Astrocyte (in vitro differentiated cells and primary cell): ENCODE results near the gene TIMMDC1. TPM values are rescaled to one million over a fixed set of nuclear protein-coding genes. Genes with fewer than 3 reads are reported as not detected.

Source experiments
- DNase-seq: peaks from one replicate; pipeline ENCODE4 v3.0.0-alpha.2; 2010; ENCODE audit warnings: low read depth
- FAIRE-seq: peaks from 2 replicates; lab custom pipeline; 2011; peaks lifted over from hg19 to GRCh38; lab: Jason Lieb, UNC
- H2AFZ ChIP-seq: 2 replicates; pipeline ENCODE4 v1.6.0; 2012; ENCODE audit warnings: low read depth, low read length, inconsistent platforms
- H3K27ac ChIP-seq: 2 replicates; pipeline ENCODE4 v1.5.1; 2011; ENCODE audit warnings: low read depth, low read length, inconsistent platforms
- H3K27me3 ChIP-seq: 2 replicates; pipeline ENCODE4 v1.6.0; 2011; ENCODE audit warnings: low read length, inconsistent platforms; ENCODE audit not compliant: insufficient read depth
- H3K36me3 ChIP-seq: 2 replicates; pipeline ENCODE4 v1.5.1; 2011; ENCODE audit warnings: low read length, inconsistent platforms; ENCODE audit not compliant: insufficient read depth
- H3K4me1 ChIP-seq: 2 replicates; pipeline ENCODE4 v1.5.1; 2011; ENCODE audit warnings: low read length, inconsistent platforms; ENCODE audit not compliant: insufficient read depth
- H3K4me2 ChIP-seq: 2 replicates; pipeline ENCODE4 v1.6.0; 2012; ENCODE audit warnings: low read length, inconsistent platforms
- H3K4me3 ChIP-seq: 2 replicates; pipeline ENCODE4 v1.5.1; 2011; ENCODE audit warnings: low read depth, mild to moderate bottlenecking, low read length, inconsistent platforms; ENCODE audit not compliant: insufficient read depth
- H3K79me2 ChIP-seq: 2 replicates; pipeline ENCODE4 v1.6.0; 2012; ENCODE audit warnings: mild to moderate bottlenecking, low read length, inconsistent platforms; ENCODE audit not compliant: insufficient read depth
- H3K9ac ChIP-seq: 2 replicates; pipeline ENCODE4 v1.6.0; 2012; ENCODE audit warnings: mild to moderate bottlenecking, low read length, inconsistent platforms
- H3K9me3 ChIP-seq: 2 replicates; pipeline ENCODE4 v1.5.1; 2012; ENCODE audit warnings: low read depth, mild to moderate bottlenecking, low read length, inconsistent platforms; ENCODE audit not compliant: insufficient read depth
- H4K20me1 ChIP-seq: 2 replicates; pipeline ENCODE4 v1.6.0; 2012; ENCODE audit warnings: low read length, inconsistent platforms; ENCODE audit not compliant: insufficient read depth
- H3K27ac Mint-ChIP-seq: one replicate; pipeline ENCODE4 v1.8.0; 2021; ENCODE audit warnings: mild to moderate bottlenecking, mixed read lengths; ENCODE audit not compliant: unreplicated experiment
- H3K27me3 Mint-ChIP-seq: one replicate; pipeline ENCODE4 v1.8.0; 2021; ENCODE audit warnings: low read depth, mixed read lengths; ENCODE audit not compliant: unreplicated experiment
- H3K36me3 Mint-ChIP-seq: one replicate; pipeline ENCODE4 v1.8.0; 2021; ENCODE audit warnings: low read depth, mixed read lengths; ENCODE audit not compliant: unreplicated experiment
- H3K4me1 Mint-ChIP-seq: one replicate; pipeline ENCODE4 v1.8.0; 2021; ENCODE audit warnings: low read depth, mixed read lengths; ENCODE audit not compliant: unreplicated experiment
- H3K4me3 Mint-ChIP-seq: one replicate; pipeline ENCODE4 v1.8.0; 2021; ENCODE audit warnings: mild to moderate bottlenecking, moderate library complexity, mixed read lengths; ENCODE audit not compliant: unreplicated experiment
- H3K9me3 Mint-ChIP-seq: one replicate; pipeline ENCODE4 v1.8.0; 2021; ENCODE audit warnings: mild to moderate bottlenecking, mixed read lengths; ENCODE audit not compliant: unreplicated experiment
- CTCF ChIP-seq: IDR thresholded peaks from 2 replicates; pipeline ENCODE4 v1.5.1; 2011; ENCODE audit warnings: low read depth, mild to moderate bottlenecking, inconsistent platforms, low read length, moderate library complexity; ENCODE audit not compliant: insufficient read depth
- EZH2 ChIP-seq: IDR thresholded peaks from 2 replicates; pipeline ENCODE4 v1.6.1; 2012; ENCODE audit warnings: mild to moderate bottlenecking, low read length, inconsistent platforms; ENCODE audit not compliant: insufficient read depth
- total RNA-seq: library from RNA; stranded (reverse); gene quantifications from 2 replicates; pipeline ENCODE4 v1.2.1, GENCODE V29; 2021

The TIMMDC1 gene
- total RNA-seq, 1 donor from 2014 or later = 109 TPM

- no peak overlapping the region for H3K9ac ChIP-seq
Measured at GRCh38 chr3:119490153-119490552, 8.2 kb upstream of the TIMMDC1 start.

GRCh38 chr3:119492128-119492527, 6.2 kb upstream of the TIMMDC1 start:
- H2AFZ ChIP-seq = no peak overlapping the region
- no peak overlapping the region for H3K4me3 ChIP-seq
- Mint-ChIP-seq H3K9me3 (peaks cover 2% of the 10 kb centered on the region), H3K4me3 (no peak overlapping the region), H3K4me1 (no peaks in the 10 kb centered on the region), H3K27ac (no peak overlapping the region), H3K36me3 (peaks cover 9% of the 10 kb centered on the region), H3K27me3 (no peaks in the 10 kb centered on the region)
- no peak overlapping the region for H3K4me2 ChIP-seq
- H3K27ac ChIP-seq = no peak overlapping the region
- no peaks in the 10 kb centered on the region for H4K20me1 ChIP-seq
- peaks cover under 1% of the 10 kb centered on the region for H3K4me1 ChIP-seq
- H3K36me3 ChIP-seq = peaks cover 5% of the 10 kb centered on the region
- H3K9me3 ChIP-seq = no peaks in the 10 kb centered on the region
- FAIRE-seq = peak; percentile 29
- H3K79me2 ChIP-seq = no peaks in the 10 kb centered on the region
- no peak for DNase-seq
- TF ChIP-seq EZH2 = no peak
- no peak for TF ChIP-seq CTCF
- H3K9ac ChIP-seq = no peak overlapping the region
- H3K27me3 ChIP-seq = no peaks in the 10 kb centered on the region

More at GRCh38 chr3:119490153-119490552, 8.2 kb upstream of the TIMMDC1 start:
- H3K4me2 ChIP-seq = no peak overlapping the region
- no peak overlapping the region for H3K27ac ChIP-seq
- H4K20me1 ChIP-seq = no peaks in the 10 kb centered on the region
- Mint-ChIP-seq H3K9me3 (peaks cover 2% of the 10 kb centered on the region), H3K36me3 (peaks cover 15% of the 10 kb centered on the region), H3K27me3 (no peaks in the 10 kb centered on the region), H3K4me1 (no peaks in the 10 kb centered on the region), H3K27ac (no peak overlapping the region), H3K4me3 (no peak overlapping the region)
- no peak overlapping the region for H3K4me3 ChIP-seq
- no peaks in the 10 kb centered on the region for H3K4me1 ChIP-seq
- FAIRE-seq (no peak), DNase-seq (no peak)
- H3K27me3 ChIP-seq = no peaks in the 10 kb centered on the region
- no peaks in the 10 kb centered on the region for H3K79me2 ChIP-seq
- H3K36me3 ChIP-seq = peaks cover 20% of the 10 kb centered on the region
- H3K9me3 ChIP-seq = no peaks in the 10 kb centered on the region
- TF ChIP-seq EZH2 = no peak
- no peak for TF ChIP-seq CTCF
- no peak overlapping the region for H2AFZ ChIP-seq

GRCh38 chr3:119492810-119493209, 5.5 kb upstream of the TIMMDC1 start:
- Histone ChIP-seq H3K9me3 (no peaks in the 10 kb centered on the region), H3K27me3 (no peaks in the 10 kb centered on the region), H3K79me2 (no peaks in the 10 kb centered on the region), H2AFZ (no peak overlapping the region), H4K20me1 (no peaks in the 10 kb centered on the region), H3K4me2 (no peak overlapping the region), H3K36me3 (peaks cover 5% of the 10 kb centered on the region), H3K4me1 (peaks cover 7% of the 10 kb centered on the region), H3K4me3 (no peak overlapping the region), H3K27ac (no peak overlapping the region), H3K9ac (no peak overlapping the region)
- DNase-seq = no peak
- H3K4me3 Mint-ChIP-seq = no peak overlapping the region
- H3K9me3 Mint-ChIP-seq = peaks cover 2% of the 10 kb centered on the region
- TF ChIP-seq CTCF = no peak
- TF ChIP-seq EZH2 = no peak
- no peak for FAIRE-seq
- H3K27me3 Mint-ChIP-seq = no peaks in the 10 kb centered on the region
- H3K4me1 Mint-ChIP-seq = no peaks in the 10 kb centered on the region
- no peak overlapping the region for H3K27ac Mint-ChIP-seq
- H3K36me3 Mint-ChIP-seq = peaks cover 9% of the 10 kb centered on the region
